DOHH2 (cell line): ENCODE measurements around the gene NPR2.

ENCODE experiments used
- H3F3A ChIP-seq: fragments of 200-600 bp; sonication (generic), shearing (Covaris generic); 2 replicates; pipeline ENCODE4 v1.6.0; 2016; ENCODE audit warnings: antibody characterized with exemption, mild to moderate bottlenecking; ENCODE audit not compliant: control insufficient read depth, insufficient read depth
- H3K27ac ChIP-seq: fragments of 200-600 bp; sonication (generic); 2 replicates; pipeline ENCODE4 v1.5.1; 2014; ENCODE audit warnings: low read depth, mild to moderate bottlenecking, low read length, moderate library complexity
- H3K27me3 ChIP-seq: fragments of 200-600 bp; sonication (generic); 2 replicates; pipeline ENCODE4 v1.6.1; 2014; ENCODE audit warnings: mild to moderate bottlenecking, low read length, mixed read lengths; ENCODE audit not compliant: control insufficient read depth
- H3K36me3 ChIP-seq: fragments of 200-600 bp; sonication (generic); 2 replicates; pipeline ENCODE4 v1.6.1; 2014; ENCODE audit warnings: mild to moderate bottlenecking, low read length, moderate library complexity, mixed read lengths; ENCODE audit not compliant: control insufficient read depth
- H3K4me1 ChIP-seq: fragments of 200-600 bp; sonication (generic); 2 replicates; pipeline ENCODE4 v1.6.1; 2014; ENCODE audit warnings: mild to moderate bottlenecking, low read length, mixed read lengths; ENCODE audit not compliant: control insufficient read depth
- H3K4me2 ChIP-seq: fragments of 200-600 bp; sonication (generic); 2 replicates; pipeline ENCODE4 v1.6.0; 2014; ENCODE audit warnings: mild to moderate bottlenecking, low read length, moderate library complexity
- H3K4me3 ChIP-seq: fragments of 200-600 bp; sonication (generic); 2 replicates; pipeline ENCODE4 v1.5.1; 2014; ENCODE audit warnings: mild to moderate bottlenecking, low read length, mixed read lengths
- H3K79me2 ChIP-seq: fragments of 200-600 bp; sonication (generic); 2 replicates; pipeline ENCODE4 v1.6.1; 2014; ENCODE audit warnings: mild to moderate bottlenecking, low read length, mixed read lengths; ENCODE audit not compliant: control insufficient read depth
- H3K9me2 ChIP-seq: fragments of 200-600 bp; sonication (generic); replicated peaks from 2 replicates; pipeline ENCODE4 v1.6.1; 2014; ENCODE audit warnings: mild to moderate bottlenecking, low read length, mixed read lengths; ENCODE audit not compliant: control insufficient read depth
- H3K9me3 ChIP-seq: fragments of 200-600 bp; sonication (generic); 2 replicates; pipeline ENCODE4 v1.6.1; 2014; ENCODE audit warnings: antibody characterized with exemption, low read length, mixed read lengths; ENCODE audit not compliant: control insufficient read depth, insufficient read depth
- H4K20me1 ChIP-seq: fragments of 200-600 bp; sonication (generic); 2 replicates; pipeline ENCODE4 v1.6.0; 2014; ENCODE audit warnings: low read depth, mild to moderate bottlenecking, antibody characterized with exemption, low read length, moderate library complexity; ENCODE audit not compliant: control insufficient read depth, insufficient read depth
- EZH2phosphoT487 ChIP-seq: fragments of 200-600 bp; sonication (generic); IDR thresholded peaks from 2 replicates; pipeline ENCODE4 v1.6.1; 2017; ENCODE audit warnings: borderline replicate concordance, mild to moderate bottlenecking, antibody characterized with exemption, low read length, moderate library complexity, mixed read lengths
- TF ChIP-seq, protein P1 (sequence below): fragments of 200-600 bp; sonication (generic); IDR thresholded peaks from one replicate; pipeline ENCODE4 v1.5.1; 2014; ENCODE audit warnings: antibody characterized with exemption, mild to moderate bottlenecking, low read depth, low read length; ENCODE audit not compliant: poor library complexity, severe bottlenecking

Gene NPR2

DNA sequence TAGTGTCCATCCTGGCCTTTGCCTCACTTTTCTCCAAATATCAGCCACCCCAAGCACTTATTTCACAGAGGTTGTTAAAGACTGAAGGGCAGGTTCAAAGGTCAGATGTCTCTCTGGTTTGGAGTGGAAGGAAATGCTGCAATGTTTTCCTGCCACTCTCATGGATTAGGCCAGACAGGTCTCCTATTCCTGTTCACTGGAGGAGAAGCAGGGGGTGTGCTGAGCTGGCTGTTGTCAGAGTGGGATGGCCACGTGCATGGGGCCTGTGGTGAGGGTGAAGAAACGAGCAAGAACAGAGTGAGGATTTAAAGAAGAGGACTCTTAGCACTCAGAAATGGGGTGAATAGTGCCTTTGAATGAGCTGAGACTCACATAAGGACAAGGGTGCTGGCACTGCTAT lies 44.4 kb downstream of the NPR2 start:
- no peak overlapping the region for H3K4me2 ChIP-seq
- no peak for TF ChIP-seq EZH2phosphoT487
- TF ChIP-seq, protein P1, sequence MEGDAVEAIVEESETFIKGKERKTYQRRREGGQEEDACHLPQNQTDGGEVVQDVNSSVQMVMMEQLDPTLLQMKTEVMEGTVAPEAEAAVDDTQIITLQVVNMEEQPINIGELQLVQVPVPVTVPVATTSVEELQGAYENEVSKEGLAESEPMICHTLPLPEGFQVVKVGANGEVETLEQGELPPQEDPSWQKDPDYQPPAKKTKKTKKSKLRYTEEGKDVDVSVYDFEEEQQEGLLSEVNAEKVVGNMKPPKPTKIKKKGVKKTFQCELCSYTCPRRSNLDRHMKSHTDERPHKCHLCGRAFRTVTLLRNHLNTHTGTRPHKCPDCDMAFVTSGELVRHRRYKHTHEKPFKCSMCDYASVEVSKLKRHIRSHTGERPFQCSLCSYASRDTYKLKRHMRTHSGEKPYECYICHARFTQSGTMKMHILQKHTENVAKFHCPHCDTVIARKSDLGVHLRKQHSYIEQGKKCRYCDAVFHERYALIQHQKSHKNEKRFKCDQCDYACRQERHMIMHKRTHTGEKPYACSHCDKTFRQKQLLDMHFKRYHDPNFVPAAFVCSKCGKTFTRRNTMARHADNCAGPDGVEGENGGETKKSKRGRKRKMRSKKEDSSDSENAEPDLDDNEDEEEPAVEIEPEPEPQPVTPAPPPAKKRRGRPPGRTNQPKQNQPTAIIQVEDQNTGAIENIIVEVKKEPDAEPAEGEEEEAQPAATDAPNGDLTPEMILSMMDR: no peak

DNA sequence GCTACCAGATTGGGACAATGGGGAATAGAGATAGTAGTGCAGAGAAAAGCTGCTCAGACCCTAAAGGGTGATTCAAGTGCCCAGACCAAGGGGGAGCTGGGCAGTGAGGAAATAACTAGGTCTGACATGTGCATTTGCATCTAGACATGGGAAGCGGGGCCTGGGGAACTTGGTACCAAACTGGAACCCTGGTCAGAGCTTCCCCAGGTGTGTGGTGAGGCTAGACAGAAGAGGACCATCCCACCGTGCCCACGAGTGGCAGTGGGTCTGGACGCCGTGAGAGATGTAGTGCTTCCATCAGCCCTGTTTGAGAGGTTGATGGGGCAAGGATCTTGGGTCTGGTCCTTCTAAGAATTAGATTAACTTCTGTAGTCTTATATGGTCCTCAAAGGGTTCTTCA lies 45.2 kb downstream of the NPR2 start:
- no peak overlapping the region for H3K4me2 ChIP-seq
- peaks cover 29% of the 10 kb centered on the region for H3K4me1 ChIP-seq
- H3K27me3 ChIP-seq: no peaks in the 10 kb centered on the region
- H3F3A ChIP-seq: 0 out of 2 replicates have a peak, but pooled peaks cover 2% of the 10 kb centered on the region
- H3K9me3 ChIP-seq: no peaks in the 10 kb centered on the region
- H3K79me2 ChIP-seq: no peaks in the 10 kb centered on the region
- H3K9me2 ChIP-seq: no peaks in the 10 kb centered on the region
- no peak overlapping the region for H3K27ac ChIP-seq
- H3K36me3 ChIP-seq: no peaks in the 10 kb centered on the region
- no peaks in the 10 kb centered on the region for H4K20me1 ChIP-seq
- H3K4me3 ChIP-seq: no peak overlapping the region
- no peak for TF ChIP-seq EZH2phosphoT487
- TF ChIP-seq, protein P1: no peak

More for the DNA sequence above, 44.4 kb downstream of the NPR2 start:
- Histone ChIP-seq H4K20me1 (no peaks in the 10 kb centered on the region), H3K79me2 (no peaks in the 10 kb centered on the region), H3K4me1 (peaks cover 29% of the 10 kb centered on the region), H3K9me3 (no peaks in the 10 kb centered on the region), H3K27ac (no peak overlapping the region), H3K36me3 (no peaks in the 10 kb centered on the region), H3F3A (0 out of 2 replicates have a peak, but pooled peaks cover 2% of the 10 kb centered on the region), H3K4me3 (no peak overlapping the region), H3K9me2 (no peaks in the 10 kb centered on the region), H3K27me3 (no peaks in the 10 kb centered on the region)

DNA sequence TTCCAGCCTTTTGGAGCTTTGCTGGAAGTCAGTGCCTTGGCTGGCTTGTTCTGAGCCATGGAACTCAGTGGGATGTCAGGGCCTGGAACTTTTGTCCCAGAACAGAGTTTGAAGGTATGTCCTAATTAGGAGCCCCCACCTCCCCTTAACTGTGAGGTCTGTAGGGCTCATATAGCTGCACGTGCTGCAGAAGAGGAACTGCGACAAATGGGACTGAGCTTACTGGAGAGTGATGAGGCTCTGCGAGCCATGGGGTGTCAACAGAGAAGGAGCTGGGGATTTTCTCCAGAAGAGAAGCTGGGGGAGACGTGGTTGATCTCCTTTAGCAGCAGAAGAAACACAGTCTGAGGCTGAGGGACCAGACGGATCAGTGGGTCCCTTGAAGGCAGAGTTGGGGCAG lies 48.5 kb downstream of the NPR2 start:
- TF ChIP-seq, protein P1: no peak
- no peak for TF ChIP-seq EZH2phosphoT487
- H3K27ac ChIP-seq: no peak overlapping the region
- no peaks in the 10 kb centered on the region for H3K27me3 ChIP-seq
- no peaks in the 10 kb centered on the region for H4K20me1 ChIP-seq
- H3K9me2 ChIP-seq: no peaks in the 10 kb centered on the region
- H3F3A ChIP-seq: no peaks in the 10 kb centered on the region
- no peaks in the 10 kb centered on the region for H3K36me3 ChIP-seq
- peaks cover 21% of the 10 kb centered on the region for H3K4me1 ChIP-seq
- H3K4me2 ChIP-seq: no peak overlapping the region
- H3K79me2 ChIP-seq: no peaks in the 10 kb centered on the region
- no peak overlapping the region for H3K4me3 ChIP-seq
- H3K9me3 ChIP-seq: no peaks in the 10 kb centered on the region
